Measurements from ENCODE around the gene VWA1. TPM values are rescaled to one million over a fixed set of nuclear protein-coding genes. Genes with fewer than 3 reads are reported as not detected.

The VWA1 gene
- total RNA-seq, 1 donor from 2014 or later, result 2.4 TPM

DNA sequence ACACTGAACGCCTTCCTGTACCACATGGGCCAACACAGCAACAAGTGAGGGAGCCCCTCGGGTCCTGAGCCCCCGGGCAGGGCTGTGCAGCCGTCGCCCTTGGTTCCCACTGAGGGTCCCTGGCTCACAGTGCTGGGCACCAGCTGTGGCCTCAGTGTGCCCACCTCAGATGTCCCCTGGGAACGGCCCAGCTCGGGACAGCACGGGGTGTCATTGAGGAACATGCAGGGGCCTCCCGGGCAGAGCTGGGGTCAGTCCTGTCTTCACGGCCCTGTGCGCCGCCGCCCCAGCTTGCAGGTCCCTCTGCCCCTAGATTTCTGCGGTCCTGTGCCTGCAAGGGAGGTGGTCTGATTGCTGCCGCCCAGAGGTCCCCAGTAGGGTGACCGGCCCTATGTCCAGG lies 53.7 kb downstream of the VWA1 start:
- H3K4me1 ChIP-seq, result no peaks in the 10 kb centered on the region
- no peaks in the 10 kb centered on the region for H3K36me3 ChIP-seq
- DNase-seq (ENCODE audit: low spot score), result no peak
- no peak overlapping the region for H3K4me2 ChIP-seq
- H3K27ac Mint-ChIP-seq, result no peak overlapping the region
- peaks cover 15% of the 10 kb centered on the region for H3K9me3 Mint-ChIP-seq
- H3K4me3 ChIP-seq, result no peak overlapping the region
- no peak overlapping the region for H3K27ac ChIP-seq
- H3F3A ChIP-seq (ENCODE audit: low read depth), result no peaks in the 10 kb centered on the region
- peaks cover 27% of the 10 kb centered on the region for H3K36me3 Mint-ChIP-seq
- no peak for TF ChIP-seq EZH2phosphoT487 (IDR thresholded peaks at IDR 0.05)
- no peak for TF ChIP-seq EZH2 (IDR thresholded peaks at IDR 0.05)
- TF ChIP-seq, protein P1, sequence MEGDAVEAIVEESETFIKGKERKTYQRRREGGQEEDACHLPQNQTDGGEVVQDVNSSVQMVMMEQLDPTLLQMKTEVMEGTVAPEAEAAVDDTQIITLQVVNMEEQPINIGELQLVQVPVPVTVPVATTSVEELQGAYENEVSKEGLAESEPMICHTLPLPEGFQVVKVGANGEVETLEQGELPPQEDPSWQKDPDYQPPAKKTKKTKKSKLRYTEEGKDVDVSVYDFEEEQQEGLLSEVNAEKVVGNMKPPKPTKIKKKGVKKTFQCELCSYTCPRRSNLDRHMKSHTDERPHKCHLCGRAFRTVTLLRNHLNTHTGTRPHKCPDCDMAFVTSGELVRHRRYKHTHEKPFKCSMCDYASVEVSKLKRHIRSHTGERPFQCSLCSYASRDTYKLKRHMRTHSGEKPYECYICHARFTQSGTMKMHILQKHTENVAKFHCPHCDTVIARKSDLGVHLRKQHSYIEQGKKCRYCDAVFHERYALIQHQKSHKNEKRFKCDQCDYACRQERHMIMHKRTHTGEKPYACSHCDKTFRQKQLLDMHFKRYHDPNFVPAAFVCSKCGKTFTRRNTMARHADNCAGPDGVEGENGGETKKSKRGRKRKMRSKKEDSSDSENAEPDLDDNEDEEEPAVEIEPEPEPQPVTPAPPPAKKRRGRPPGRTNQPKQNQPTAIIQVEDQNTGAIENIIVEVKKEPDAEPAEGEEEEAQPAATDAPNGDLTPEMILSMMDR (IDR thresholded peaks at IDR 0.05), result no peak
- H3K4me1 Mint-ChIP-seq, result no peaks in the 10 kb centered on the region
- H3K79me2 ChIP-seq (ENCODE audit: low read depth), result no peaks in the 10 kb centered on the region
- H3K9ac ChIP-seq, result no peak overlapping the region
- H3K27me3 ChIP-seq, result no peaks in the 10 kb centered on the region
- H2AFZ ChIP-seq (replicated peaks), result no peak overlapping the region
- no peaks in the 10 kb centered on the region for H4K20me1 ChIP-seq (ENCODE audit: low read depth)
- no peaks in the 10 kb centered on the region for H3K27me3 Mint-ChIP-seq (ENCODE audit: insufficient read depth, low read depth)
- no peaks in the 10 kb centered on the region for H3K9me3 ChIP-seq (ENCODE audit: low read depth)
- no peak overlapping the region for H3K4me3 Mint-ChIP-seq

DNA sequence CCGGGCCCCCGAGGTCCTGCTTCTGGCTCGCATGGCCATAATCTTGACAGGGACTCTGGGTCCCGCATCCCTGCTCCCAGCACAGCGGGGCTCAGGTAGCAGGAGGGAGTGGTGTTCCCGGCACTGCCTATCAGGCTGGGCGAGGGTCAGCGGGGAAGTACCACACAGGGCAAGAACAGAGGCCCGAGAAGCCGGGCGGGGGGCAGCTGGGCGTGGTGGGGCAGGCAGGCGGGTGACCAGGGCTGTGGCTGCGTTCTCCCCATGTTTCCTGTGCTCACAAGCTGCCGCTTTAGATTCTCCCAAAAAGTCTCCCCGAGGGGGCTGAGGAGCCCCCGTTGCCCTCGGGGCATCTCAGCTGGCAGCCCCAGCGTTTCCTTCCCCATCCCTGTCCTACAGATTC lies 54.4 kb downstream of the VWA1 start:
- no peak overlapping the region for H2AFZ ChIP-seq (replicated peaks)
- no peak overlapping the region for H3K27ac ChIP-seq
- no peaks in the 10 kb centered on the region for H3K4me1 ChIP-seq
- no peaks in the 10 kb centered on the region for H4K20me1 ChIP-seq (ENCODE audit: low read depth)
- H3K36me3 ChIP-seq, result no peaks in the 10 kb centered on the region
- H3K9me3 Mint-ChIP-seq, result peaks cover 15% of the 10 kb centered on the region
- H3K27me3 Mint-ChIP-seq (ENCODE audit: insufficient read depth, low read depth), result no peaks in the 10 kb centered on the region
- no peak overlapping the region for H3K4me2 ChIP-seq
- DNase-seq (ENCODE audit: low spot score), result no peak
- no peak overlapping the region for H3K27ac Mint-ChIP-seq
- peaks cover 27% of the 10 kb centered on the region for H3K36me3 Mint-ChIP-seq
- H3K4me3 ChIP-seq, result no peak overlapping the region
- TF ChIP-seq EZH2 (IDR thresholded peaks at IDR 0.05), result no peak
- TF ChIP-seq, protein P1 (IDR thresholded peaks at IDR 0.05), result no peak
- no peak for TF ChIP-seq EZH2phosphoT487 (IDR thresholded peaks at IDR 0.05)
- no peak overlapping the region for H3K4me3 Mint-ChIP-seq
- no peaks in the 10 kb centered on the region for H3K27me3 ChIP-seq
- H3K4me1 Mint-ChIP-seq, result no peaks in the 10 kb centered on the region
- no peaks in the 10 kb centered on the region for H3K9me3 ChIP-seq (ENCODE audit: low read depth)
- no peaks in the 10 kb centered on the region for H3K79me2 ChIP-seq (ENCODE audit: low read depth)
- no peaks in the 10 kb centered on the region for H3F3A ChIP-seq (ENCODE audit: low read depth)
- no peak overlapping the region for H3K9ac ChIP-seq

DNA sequence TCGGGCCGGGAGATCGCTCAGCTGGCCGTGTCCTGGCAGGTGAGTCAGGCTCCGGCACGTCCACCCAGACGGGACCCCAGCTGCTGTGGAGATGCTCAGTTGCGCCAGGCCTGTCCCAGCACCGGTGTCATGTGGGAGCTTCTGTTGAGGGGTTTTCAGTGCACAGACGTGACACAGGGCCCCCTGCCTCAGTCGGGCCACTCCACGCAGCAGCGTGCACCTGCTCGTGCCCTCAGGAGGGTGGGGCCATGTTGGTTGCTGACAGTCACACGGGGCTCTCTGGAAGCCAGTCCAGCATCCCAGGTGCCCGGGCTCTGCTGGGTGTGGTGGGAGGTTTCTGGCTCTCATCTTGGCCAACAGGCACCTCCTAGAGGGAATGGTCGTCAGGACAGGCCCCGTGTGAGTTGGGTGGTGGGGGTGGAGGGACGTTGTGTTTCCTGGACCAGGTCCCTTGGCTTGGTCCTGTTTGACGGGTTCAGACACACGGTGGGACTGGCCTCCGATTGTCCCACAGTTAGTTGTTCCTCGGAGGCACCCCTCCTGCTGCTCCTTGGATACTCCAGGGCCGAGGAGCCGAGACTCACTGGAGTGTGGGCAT lies 55.2 kb downstream of the VWA1 start:
- Histone ChIP-seq H3K79me2 (ENCODE audit: low read depth) (no peaks in the 10 kb centered on the region), H3F3A (ENCODE audit: low read depth) (no peaks in the 10 kb centered on the region), H3K27me3 (no peaks in the 10 kb centered on the region), H3K36me3 (no peaks in the 10 kb centered on the region), H4K20me1 (ENCODE audit: low read depth) (no peaks in the 10 kb centered on the region), H3K4me2 (no peak overlapping the region), H3K4me3 (no peak overlapping the region), H3K4me1 (no peaks in the 10 kb centered on the region), H3K9ac (no peak overlapping the region), H3K27ac (no peak overlapping the region), H3K9me3 (ENCODE audit: low read depth) (no peaks in the 10 kb centered on the region), H2AFZ (replicated peaks) (no peak overlapping the region)
- H3K9me3 Mint-ChIP-seq, result peaks cover 15% of the 10 kb centered on the region
- no peak overlapping the region for H3K4me3 Mint-ChIP-seq
- H3K36me3 Mint-ChIP-seq, result peaks cover 27% of the 10 kb centered on the region
- no peaks in the 10 kb centered on the region for H3K27me3 Mint-ChIP-seq (ENCODE audit: insufficient read depth, low read depth)
- DNase-seq (ENCODE audit: low spot score), result no peak
- no peak overlapping the region for H3K27ac Mint-ChIP-seq
- no peaks in the 10 kb centered on the region for H3K4me1 Mint-ChIP-seq
- TF ChIP-seq EZH2phosphoT487 (IDR thresholded peaks at IDR 0.05), result no peak
- TF ChIP-seq, protein P1 (IDR thresholded peaks at IDR 0.05), result no peak
- TF ChIP-seq EZH2 (IDR thresholded peaks at IDR 0.05), result no peak
